Activated T-helper 2 cell treated with anti-CD3 and anti-CD28 coated beads, Interferon-gamma antibody, Interleukin-2, Interleukin-4, amounts not matched to agents 10 μg/mL and 5 μg/mL and 100 μg/mL, durations not matched to agents 14 hours and 24 hours and 36 hours (primary cell): ENCODE results near the gene IQCE. TPM values are rescaled to one million over a fixed set of nuclear protein-coding genes. Genes with fewer than 3 reads are reported as not detected.

ENCODE experiments used
- DNase-seq: peaks from one replicate; pipeline ENCODE4 v3.0.0; 2021; ENCODE audit warnings: low spot score
- H3K27ac Mint-ChIP-seq: one replicate; pipeline ENCODE4 v1.8.0; 2021; ENCODE audit warnings: mixed read lengths
- H3K27me3 Mint-ChIP-seq: one replicate; pipeline ENCODE4 v1.8.0; 2021; ENCODE audit warnings: low read depth, mixed read lengths
- H3K36me3 Mint-ChIP-seq: one replicate; pipeline ENCODE4 v1.8.0; 2021; ENCODE audit warnings: low read depth, mixed read lengths
- H3K4me1 Mint-ChIP-seq: one replicate; pipeline ENCODE4 v1.8.0; 2021; ENCODE audit warnings: low read depth, mixed read lengths
- H3K4me3 Mint-ChIP-seq: one replicate; pipeline ENCODE4 v1.8.0; 2021; ENCODE audit warnings: low read depth, mild to moderate bottlenecking, moderate library complexity, mixed read lengths
- H3K9me3 Mint-ChIP-seq: one replicate; pipeline ENCODE4 v1.8.0; 2021; ENCODE audit warnings: mixed read lengths
- intact Hi-C: fragments of 100-400 bp; cut with micrococcal nuclease; formaldehyde crosslinking; loops from one replicate; pipeline ENCODE4 v1.15.1; 2023
- total RNA-seq: library from RNA; stranded (reverse); gene quantifications from 2 replicates; pipeline ENCODE4 v1.2.3, GENCODE V29; 2022

IQCE gene
- total RNA-seq, 1 donor from 2014 or later: 12.3 TPM

DNA sequence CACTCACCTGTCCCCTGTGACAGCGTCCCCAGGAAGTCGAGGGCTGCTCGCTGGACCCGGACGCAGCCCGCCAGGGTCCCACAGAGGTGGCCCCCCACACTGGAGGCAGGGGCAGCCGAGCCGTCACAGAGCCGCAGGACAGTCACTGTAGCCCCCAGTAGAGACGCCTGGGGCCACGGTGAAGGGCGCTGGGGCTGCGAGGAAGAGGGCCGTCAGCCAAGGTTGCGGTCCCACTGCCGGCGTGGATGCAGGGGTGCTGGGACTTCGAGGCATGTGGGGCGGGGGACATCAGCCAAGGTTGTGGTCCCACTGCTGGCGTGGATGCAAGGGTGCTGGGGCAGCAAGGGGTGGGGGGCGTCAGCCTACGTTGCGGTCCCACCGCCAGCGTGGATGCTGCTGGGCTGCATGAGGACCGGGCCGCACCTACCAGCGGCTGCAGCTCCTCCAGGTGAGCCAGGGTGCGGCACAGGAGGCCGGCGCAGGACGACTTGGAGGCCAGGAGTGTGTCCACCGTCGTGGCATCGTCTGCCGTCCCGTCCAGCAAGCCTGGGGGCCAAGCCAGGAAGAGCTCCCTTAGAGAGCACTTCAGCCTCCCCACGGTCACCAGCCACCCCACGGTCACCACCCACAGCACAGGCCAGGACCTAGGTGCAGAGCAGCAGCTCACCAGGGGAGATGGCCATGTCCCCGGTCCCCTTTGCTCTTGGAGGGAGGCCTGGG lies 17.3 kb upstream of the IQCE start:
- Mint-ChIP-seq H3K27me3 (no peaks in the 10 kb centered on the region), H3K4me3 (no peak overlapping the region), H3K9me3 (no peaks in the 10 kb centered on the region), H3K27ac (no peak overlapping the region), H3K4me1 (no peaks in the 10 kb centered on the region), H3K36me3 (peaks cover 18% of the 10 kb centered on the region)
- no peak for DNase-seq
- intact Hi-C loops: no loop called here

DNA sequence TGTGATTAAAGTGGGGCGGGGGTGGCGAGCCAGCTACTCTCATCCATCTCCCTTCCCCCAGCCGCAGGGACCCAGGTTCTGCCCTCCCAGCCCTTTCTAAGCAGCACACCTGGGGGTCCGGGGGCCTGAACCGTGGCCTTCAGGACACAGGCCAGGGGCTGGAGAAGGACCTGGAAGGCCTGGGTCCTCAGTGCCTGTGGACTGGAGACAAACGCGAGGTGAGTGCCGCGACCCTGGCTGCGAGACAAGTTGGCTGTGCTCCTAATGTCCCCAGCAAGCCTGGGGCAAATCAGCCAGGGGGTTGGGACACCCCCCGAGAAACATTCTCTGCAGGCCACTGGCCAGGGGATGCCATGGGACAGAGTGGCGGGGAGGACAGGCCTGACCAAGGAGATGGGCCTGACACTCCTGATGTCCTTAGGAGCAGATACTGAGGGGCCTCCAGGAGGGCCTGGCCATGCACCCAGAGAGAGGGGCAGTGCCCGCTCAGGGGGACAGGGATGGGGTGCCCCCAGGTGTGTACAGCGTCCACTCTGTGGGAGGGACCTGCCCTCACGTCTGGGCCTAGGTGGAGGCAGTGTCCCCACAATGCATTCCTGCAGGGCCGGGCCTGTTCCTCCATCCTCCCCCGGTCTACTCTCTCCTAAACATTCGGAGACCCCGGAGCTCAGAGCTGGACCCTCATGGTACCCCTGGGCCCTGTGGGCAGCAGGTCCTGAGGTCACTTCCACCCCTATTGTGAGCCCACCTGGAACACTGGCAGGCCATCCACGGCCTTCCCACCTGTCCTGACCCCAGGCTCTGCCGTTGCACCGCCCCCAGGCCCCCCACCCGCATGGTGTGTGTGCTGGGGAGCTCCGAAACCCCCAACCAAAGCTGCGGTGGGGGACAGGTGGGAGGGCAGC lies 16.5 kb upstream of the IQCE start:
- DNase-seq: no peak
- H3K4me3 Mint-ChIP-seq: no peak overlapping the region
- intact Hi-C loops: no loop called here

DNA sequence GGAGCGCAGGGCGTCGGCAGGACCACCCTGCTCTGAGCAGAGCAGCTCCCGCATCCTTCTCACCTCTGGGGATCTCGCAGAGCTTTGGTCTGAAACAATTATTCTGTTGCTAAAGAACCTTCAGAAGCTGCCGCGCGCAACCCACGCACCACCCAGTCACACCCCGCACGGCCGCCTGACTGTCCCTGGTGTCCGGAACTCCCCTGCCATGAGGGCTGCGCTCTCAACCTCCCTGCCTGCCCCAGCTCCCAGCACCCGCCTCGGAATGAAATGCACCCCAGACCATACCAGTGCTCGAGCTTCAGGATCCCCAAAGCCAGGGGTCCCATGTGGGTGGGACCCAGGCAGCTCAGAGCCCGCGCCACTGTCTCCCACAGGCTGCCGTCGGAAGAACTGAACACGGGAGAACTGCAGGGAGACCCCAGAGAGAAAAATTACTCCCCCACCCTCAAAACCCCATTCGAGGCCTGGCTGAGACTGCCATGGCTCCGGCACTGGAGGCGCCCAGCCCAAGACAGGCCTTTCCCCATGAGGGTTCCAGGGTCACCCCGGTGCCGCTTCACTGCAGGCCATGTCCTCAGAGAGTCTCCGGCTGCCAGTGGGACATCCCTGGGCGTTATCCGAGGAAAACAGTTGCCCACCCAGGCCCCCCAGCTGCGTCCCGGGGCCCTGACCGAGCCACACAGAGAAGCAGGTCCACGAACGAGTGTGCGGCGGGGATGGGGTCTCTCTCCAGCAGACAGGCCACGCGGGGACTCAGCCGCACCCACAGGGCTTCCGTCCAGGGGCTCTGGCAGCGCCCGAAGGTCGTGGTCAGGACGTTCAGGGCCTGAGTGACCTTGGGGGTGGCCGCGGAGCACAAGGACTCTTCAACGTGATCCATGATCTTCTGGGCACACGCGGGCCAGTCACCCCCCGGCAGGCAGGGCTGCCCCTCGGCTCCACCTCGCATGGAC lies 15.6 kb upstream of the IQCE start:
- no peak for DNase-seq
- Mint-ChIP-seq H3K9me3 (no peaks in the 10 kb centered on the region), H3K27ac (no peak overlapping the region), H3K36me3 (peaks cover 30% of the 10 kb centered on the region), H3K4me3 (no peak overlapping the region), H3K27me3 (no peaks in the 10 kb centered on the region), H3K4me1 (no peaks in the 10 kb centered on the region)
- intact Hi-C loops: no loop called here

More for the DNA sequence above, 16.5 kb upstream of the IQCE start:
- H3K36me3 Mint-ChIP-seq: peaks cover 25% of the 10 kb centered on the region
- H3K4me1 Mint-ChIP-seq: no peaks in the 10 kb centered on the region
- H3K27ac Mint-ChIP-seq: no peak overlapping the region
- H3K9me3 Mint-ChIP-seq: no peaks in the 10 kb centered on the region
- H3K27me3 Mint-ChIP-seq: no peaks in the 10 kb centered on the region

DNA sequence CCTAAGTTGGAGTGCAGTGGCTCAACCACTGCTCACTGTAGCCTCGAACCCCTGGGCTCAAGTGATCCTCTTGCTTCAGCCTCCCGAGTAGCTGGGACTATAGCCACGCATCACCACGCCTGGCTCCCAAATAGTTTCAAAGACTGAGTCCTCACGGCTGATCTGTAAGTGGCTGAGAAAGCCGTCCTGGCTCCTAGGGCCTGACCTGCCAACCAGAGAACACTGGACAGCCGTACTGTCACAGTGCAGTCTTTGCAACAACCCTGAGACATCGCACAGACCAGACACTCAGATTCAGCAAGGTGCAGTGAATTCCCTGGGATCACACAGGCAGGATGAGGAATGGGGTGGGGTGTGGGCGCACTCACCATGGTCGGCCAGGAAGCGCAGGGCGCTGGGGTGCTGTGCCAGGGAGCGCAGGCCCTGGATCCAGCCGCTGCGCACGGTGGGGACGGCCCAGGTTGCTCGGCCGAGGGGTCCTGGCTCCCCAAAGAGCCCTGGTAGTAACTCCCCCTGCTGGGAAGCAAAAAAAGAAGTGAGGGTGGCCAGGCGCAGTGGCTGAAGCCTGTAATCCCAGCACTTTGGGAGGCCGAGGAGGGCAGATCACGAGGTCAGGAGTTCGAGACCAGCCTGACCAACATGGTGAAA lies 14.1 kb upstream of the IQCE start:
- Mint-ChIP-seq H3K4me3 (no peak overlapping the region), H3K27ac (no peak overlapping the region), H3K9me3 (no peaks in the 10 kb centered on the region), H3K27me3 (no peaks in the 10 kb centered on the region), H3K4me1 (no peaks in the 10 kb centered on the region), H3K36me3 (peaks cover 39% of the 10 kb centered on the region)
- DNase-seq: no peak
- intact Hi-C loops: no loop called here

DNA sequence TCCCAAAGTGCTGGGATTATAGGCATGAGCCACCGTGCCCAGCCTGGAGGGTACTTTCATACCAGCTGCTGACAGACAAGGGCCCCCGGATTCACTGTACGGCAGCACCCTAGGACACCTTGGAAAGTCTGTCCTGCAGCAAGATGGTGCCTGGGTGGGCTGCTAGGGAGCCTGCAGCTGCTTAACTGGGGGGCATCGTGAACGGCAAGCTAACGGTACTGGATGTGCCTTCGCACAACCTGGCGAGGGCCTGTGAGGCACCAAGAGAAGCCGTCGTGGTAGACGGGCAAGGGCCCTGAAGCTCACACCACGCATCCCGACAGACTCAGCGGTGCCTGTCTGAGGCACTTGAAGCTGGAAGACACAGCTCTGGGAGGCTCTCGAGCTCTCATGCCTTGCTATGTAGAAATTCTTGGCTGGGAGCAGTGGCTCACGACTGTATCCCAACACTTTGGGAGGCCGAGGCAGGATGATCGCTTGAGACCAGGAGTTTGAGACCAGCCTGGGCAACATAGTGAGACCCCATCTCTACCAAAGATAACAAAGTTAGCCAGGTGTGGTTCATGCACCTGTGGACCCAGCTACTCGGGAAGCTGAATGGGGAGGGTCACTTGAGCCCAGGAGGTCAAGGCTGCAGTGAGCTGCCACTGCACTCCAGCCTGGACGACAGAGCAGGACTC lies 12.9 kb upstream of the IQCE start:
- H3K4me1 Mint-ChIP-seq: peaks cover 2% of the 10 kb centered on the region
- H3K27ac Mint-ChIP-seq: no peak overlapping the region
- no peaks in the 10 kb centered on the region for H3K27me3 Mint-ChIP-seq
- no peak for DNase-seq
- no peak overlapping the region for H3K4me3 Mint-ChIP-seq
- H3K9me3 Mint-ChIP-seq: no peaks in the 10 kb centered on the region
- peaks cover 47% of the 10 kb centered on the region for H3K36me3 Mint-ChIP-seq
- intact Hi-C loops: no loop called here

DNA sequence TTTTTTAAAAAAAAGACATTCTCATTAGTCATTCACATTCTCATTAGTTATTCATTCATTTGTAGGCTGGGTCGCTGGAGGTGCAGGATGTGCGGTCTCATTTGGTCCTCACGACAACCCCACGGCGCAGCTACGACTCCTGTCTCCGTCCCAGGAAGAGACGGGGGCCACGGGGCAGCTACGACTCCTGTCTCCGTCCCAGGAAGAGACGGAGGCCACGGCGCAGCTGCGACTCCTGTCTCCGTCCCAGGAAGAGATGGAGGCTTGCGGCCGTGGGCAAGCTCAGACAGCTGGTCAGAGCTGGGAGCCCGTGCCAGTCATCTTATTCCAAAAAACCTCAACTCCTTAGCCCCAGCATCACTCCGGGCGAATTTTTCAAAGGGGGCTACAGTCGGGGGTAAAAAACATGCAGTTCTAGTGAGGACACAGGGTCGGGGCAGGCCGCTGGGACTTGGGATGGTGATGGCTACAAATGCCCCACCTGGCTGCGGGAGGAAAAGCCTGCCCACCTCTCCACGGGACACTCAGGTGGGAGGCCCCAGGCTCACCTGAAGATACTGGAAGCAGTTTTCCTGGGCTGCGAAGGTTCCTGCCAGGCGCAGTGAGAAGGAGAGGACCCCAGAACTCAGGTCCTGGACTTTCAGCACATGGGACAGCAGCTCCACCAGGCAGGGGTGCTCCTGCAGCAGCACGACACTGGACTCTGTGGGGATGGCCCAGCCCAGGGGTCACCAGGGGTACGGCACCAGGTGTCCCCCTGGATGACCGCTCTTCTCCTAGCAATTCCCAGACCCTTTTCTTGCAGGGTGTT lies 11.8 kb upstream of the IQCE start:
- no peak overlapping the region for H3K4me3 Mint-ChIP-seq
- peaks cover 5% of the 10 kb centered on the region for H3K4me1 Mint-ChIP-seq
- no peak overlapping the region for H3K27ac Mint-ChIP-seq
- no peaks in the 10 kb centered on the region for H3K9me3 Mint-ChIP-seq
- H3K27me3 Mint-ChIP-seq: no peaks in the 10 kb centered on the region
- intact Hi-C loops: no loop called here
- peaks cover 54% of the 10 kb centered on the region for H3K36me3 Mint-ChIP-seq
- no peak for DNase-seq

DNA sequence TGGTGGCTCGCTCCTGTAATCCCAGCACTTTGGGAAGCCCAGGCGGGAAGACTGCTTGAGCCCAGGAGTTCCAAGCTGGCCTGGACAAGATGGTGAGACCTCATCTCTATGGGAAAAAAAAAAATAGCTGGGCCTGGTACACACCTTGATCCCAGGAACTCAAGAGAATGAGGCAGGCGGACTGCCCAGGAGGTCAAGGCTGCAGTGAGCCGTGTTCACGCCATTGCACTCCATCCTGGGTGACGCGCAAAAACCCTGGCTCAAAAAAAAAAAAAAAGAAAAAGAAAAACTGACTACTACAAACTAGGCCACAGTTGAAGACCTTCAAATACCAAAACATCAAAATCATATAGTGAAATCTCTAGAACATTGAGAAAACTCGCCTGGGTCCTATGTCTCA lies 7.4 kb upstream of the IQCE start:
- intact Hi-C loops: no loop called here
- no peak overlapping the region for H3K27ac Mint-ChIP-seq
- H3K4me3 Mint-ChIP-seq: no peak overlapping the region
- H3K27me3 Mint-ChIP-seq: no peaks in the 10 kb centered on the region
- no peak for DNase-seq
- peaks cover 21% of the 10 kb centered on the region for H3K4me1 Mint-ChIP-seq
- no peaks in the 10 kb centered on the region for H3K9me3 Mint-ChIP-seq
- H3K36me3 Mint-ChIP-seq: peaks cover 51% of the 10 kb centered on the region

DNA sequence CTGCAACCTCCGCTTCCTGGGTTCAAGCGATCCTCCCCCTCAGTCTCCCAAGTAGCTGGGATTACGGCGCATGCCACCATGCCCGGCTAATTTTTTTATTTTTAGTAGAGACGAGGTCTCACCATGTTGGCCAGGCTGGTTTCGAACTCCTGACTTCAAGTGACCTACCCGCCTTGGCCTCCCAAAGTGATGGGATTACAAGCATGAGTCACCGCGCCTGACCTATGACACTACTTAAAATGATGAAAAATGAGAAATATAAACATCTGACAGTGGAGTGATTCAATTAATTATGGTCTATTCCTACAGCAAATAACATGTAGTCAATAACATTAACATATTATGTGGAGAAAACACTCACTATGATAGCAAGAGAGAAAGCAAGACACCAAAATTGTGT lies 5.7 kb upstream of the IQCE start:
- H3K27me3 Mint-ChIP-seq: no peaks in the 10 kb centered on the region
- H3K36me3 Mint-ChIP-seq: peaks cover 38% of the 10 kb centered on the region
- peak overlapping the region; percentile 74 for H3K27ac Mint-ChIP-seq
- H3K4me1 Mint-ChIP-seq: peaks cover 24% of the 10 kb centered on the region
- DNase-seq: no peak
- H3K4me3 Mint-ChIP-seq: peak overlapping the region; percentile 89
- no peaks in the 10 kb centered on the region for H3K9me3 Mint-ChIP-seq
- intact Hi-C loops: no loop called here

DNA sequence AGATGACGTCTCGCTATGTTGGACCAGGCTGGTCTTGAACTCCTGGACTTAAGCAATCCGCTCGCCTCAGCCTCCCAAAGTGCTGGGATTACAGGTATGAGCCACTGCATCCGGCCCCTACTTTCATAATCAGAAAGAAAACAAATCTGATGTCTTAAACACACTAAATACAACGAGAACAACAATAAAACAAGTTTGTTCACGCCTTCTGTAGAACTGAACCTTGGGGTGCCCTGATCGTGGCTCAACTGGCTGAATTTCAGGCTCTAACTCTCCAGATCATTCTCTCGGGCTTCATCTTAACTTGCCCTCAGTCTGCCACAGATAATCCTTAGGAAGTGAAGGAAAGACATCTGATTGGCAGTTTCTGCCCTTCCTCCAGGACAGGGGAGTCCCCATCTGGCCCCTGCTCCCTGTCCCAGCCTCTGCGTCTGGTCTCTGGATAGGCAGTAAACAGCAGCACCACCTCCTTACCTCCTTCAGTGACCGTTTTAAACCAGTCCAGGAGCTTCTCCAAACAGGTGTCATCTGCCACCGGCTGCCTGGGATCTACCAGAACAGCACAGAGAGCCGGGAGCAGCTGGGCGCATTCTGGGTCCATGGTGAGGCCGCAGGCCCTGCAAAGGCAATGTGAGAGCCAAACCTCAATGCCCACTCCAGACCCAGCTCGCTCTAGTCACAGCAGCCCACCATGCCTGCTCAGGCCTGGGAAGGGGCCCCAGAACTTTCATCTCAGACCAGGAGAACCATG lies 4.8 kb upstream of the IQCE start:
- Mint-ChIP-seq H3K27me3 (no peaks in the 10 kb centered on the region), H3K4me3 (peak overlapping the region; percentile 89), H3K4me1 (peaks cover 24% of the 10 kb centered on the region), H3K9me3 (no peaks in the 10 kb centered on the region), H3K27ac (peak overlapping the region; percentile 84), H3K36me3 (peaks cover 34% of the 10 kb centered on the region)
- no peak for DNase-seq
- intact Hi-C loops: loop anchor here (2.0 kb wide), 3 partner anchors 23 to 77 kb away; partner anchors contain the start of gene GRIFIN

DNA sequence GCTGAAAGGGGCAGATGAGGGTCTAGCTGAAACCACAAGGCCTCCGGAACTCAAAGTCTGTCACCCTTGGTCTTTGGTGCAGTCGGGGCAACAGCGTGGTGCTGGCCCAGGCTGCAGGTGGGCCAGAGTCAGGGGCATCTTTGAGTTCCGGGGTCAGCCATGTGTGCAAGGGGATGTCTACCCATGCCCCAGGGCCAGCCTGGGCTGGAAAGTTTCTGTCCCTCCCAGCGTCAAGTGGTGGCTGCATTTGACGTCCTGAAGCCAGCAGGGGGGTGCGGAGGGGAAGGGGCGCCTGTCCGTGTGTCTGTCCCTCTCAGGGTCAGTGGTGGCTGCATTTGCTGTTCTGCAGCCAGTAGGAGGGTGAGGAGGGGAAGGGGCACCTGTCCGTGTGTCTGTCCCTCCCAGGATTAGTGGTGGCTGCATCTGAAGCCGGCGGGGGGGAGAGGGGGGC lies 4.1 kb upstream of the IQCE start:
- Mint-ChIP-seq H3K27ac (peak overlapping the region; percentile 84), H3K27me3 (no peaks in the 10 kb centered on the region), H3K9me3 (no peaks in the 10 kb centered on the region), H3K36me3 (peaks cover 27% of the 10 kb centered on the region), H3K4me3 (peak overlapping the region; percentile 89), H3K4me1 (peaks cover 24% of the 10 kb centered on the region)
- no peak for DNase-seq
- intact Hi-C loops: loop anchor here (2.0 to 5.0 kb wide), 4 partner anchors 24 to 78 kb away; partner anchors contain the start of genes GRIFIN and TTYH3
